M059J (cell line): ENCODE data around the gene DGLUCY. TPM values are rescaled to one million over a fixed set of nuclear protein-coding genes. Genes with fewer than 3 reads are reported as not detected.
"Not testable (repeated sequence)": the region's sequence is repeated elsewhere in the genome, so short reads cannot be mapped to it uniquely, and the experiment has no call there.

Source experiments
- DNase-seq: peaks from one replicate; pipeline ENCODE4 v3.0.0-alpha.2; 2012; ENCODE audit warnings: low read depth
- total RNA-seq: library from RNA; depleted of rRNA; stranded (reverse); fragments of >200 nt; shearing (Covaris generic); gene quantifications from 2 replicates; pipeline ENCODE4 v1.2.3, GENCODE V29; 2014

Gene DGLUCY
- total RNA-seq, 1 experiment from 2014 or later = 19.9 TPM

- peak; percentile 80 for DNase-seq
These were observed 4.8 kb upstream of the DGLUCY start for GRCh38 chr14:91108941-91109611.

GRCh38 chr14:91111443-91111842 lies 2.4 kb upstream of the DGLUCY start:
- DNase-seq = peak; percentile 58

- DNase-seq = no peak
These were observed 1.7 kb upstream of the DGLUCY start for GRCh38 chr14:91112194-91112593.

GRCh38 chr14:91114079-91115065 lies 499 bp downstream of the DGLUCY start:
- DNase-seq = peak; percentile 77

- DNase-seq = peak; percentile 88
These were observed 2.3 kb downstream of the DGLUCY start for GRCh38 chr14:91115986-91116770.

GRCh38 chr14:91116913-91117588 lies 3.2 kb downstream of the DGLUCY start:
- DNase-seq = no peak

- DNase-seq = no peak
These were observed 4.1 kb downstream of the DGLUCY start for GRCh38 chr14:91117960-91118359.

GRCh38 chr14:91118511-91119068 lies 4.7 kb downstream of the DGLUCY start:
- no peak for DNase-seq

- peak; percentile 90 for DNase-seq
These were observed 5.9 kb downstream of the DGLUCY start for GRCh38 chr14:91119556-91120311.

GRCh38 chr14:91123201-91123600 lies 9.3 kb downstream of the DGLUCY start:
- DNase-seq = no peak

- DNase-seq = not testable (repeated sequence)
These were observed 10.8 kb downstream of the DGLUCY start for GRCh38 chr14:91124406-91125270.

GRCh38 chr14:91125271-91125660 lies 11.4 kb downstream of the DGLUCY start:
- no peak for DNase-seq

GRCh38 chr14:91125801-91126200 lies 11.9 kb downstream of the DGLUCY start:
- DNase-seq = no peak

- DNase-seq = peak; percentile 50
These were observed 12.9 kb downstream of the DGLUCY start for GRCh38 chr14:91126761-91127160.

- peak; percentile 67 for DNase-seq
These were observed 13.5 kb downstream of the DGLUCY start for GRCh38 chr14:91127401-91127801.

GRCh38 chr14:91127924-91128323 lies 14.1 kb downstream of the DGLUCY start:
- DNase-seq = no peak

GRCh38 chr14:91128699-91129098 lies 14.8 kb downstream of the DGLUCY start:
- no peak for DNase-seq

GRCh38 chr14:91129261-91129660 lies 15.4 kb downstream of the DGLUCY start:
- no peak for DNase-seq

GRCh38 chr14:91135039-91135438 lies 21.2 kb downstream of the DGLUCY start:
- DNase-seq = no peak
